ENCODE data around the gene POMGNT1. TPM values are rescaled to one million over a fixed set of nuclear protein-coding genes. Genes with fewer than 3 reads are reported as not detected.
A peak's percentile ranks its signal among the peaks of the same experiment; 100 is the strongest.

The POMGNT1 gene
- total and polyA plus RNA-seq, 2 of the 13 experiments (the other 11 are each of a cell fraction or from before 2014, with no cell fraction given) = 33.9 to 46.8 TPM

GRCh38 chr1:46179138-46180081 is 18.8 kb downstream of the POMGNT1 start (continued):
- TF ChIP-seq CTCF (CRISPR knock-in tag; IDR thresholded peaks at IDR 0.05) = peak; percentile 94
- TF ChIP-seq AKAP8 (CRISPR knock-in tag; IDR thresholded peaks at IDR 0.05) = no peak
- no peak for TF ChIP-seq BRCA1 (CRISPR knock-in tag; IDR thresholded peaks at IDR 0.05)
- TF ChIP-seq PPARG (CRISPR knock-in tag; conservative IDR thresholded peaks at IDR 0.05) = no peak
- TF ChIP-seq, protein P1, sequence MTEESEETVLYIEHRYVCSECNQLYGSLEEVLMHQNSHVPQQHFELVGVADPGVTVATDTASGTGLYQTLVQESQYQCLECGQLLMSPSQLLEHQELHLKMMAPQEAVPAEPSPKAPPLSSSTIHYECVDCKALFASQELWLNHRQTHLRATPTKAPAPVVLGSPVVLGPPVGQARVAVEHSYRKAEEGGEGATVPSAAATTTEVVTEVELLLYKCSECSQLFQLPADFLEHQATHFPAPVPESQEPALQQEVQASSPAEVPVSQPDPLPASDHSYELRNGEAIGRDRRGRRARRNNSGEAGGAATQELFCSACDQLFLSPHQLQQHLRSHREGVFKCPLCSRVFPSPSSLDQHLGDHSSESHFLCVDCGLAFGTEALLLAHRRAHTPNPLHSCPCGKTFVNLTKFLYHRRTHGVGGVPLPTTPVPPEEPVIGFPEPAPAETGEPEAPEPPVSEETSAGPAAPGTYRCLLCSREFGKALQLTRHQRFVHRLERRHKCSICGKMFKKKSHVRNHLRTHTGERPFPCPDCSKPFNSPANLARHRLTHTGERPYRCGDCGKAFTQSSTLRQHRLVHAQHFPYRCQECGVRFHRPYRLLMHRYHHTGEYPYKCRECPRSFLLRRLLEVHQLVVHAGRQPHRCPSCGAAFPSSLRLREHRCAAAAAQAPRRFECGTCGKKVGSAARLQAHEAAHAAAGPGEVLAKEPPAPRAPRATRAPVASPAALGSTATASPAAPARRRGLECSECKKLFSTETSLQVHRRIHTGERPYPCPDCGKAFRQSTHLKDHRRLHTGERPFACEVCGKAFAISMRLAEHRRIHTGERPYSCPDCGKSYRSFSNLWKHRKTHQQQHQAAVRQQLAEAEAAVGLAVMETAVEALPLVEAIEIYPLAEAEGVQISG (CRISPR knock-in tag; IDR thresholded peaks at IDR 0.05) = no peak
- peak; percentile 58; the same call in 1 of the 2 replicates for TF ChIP-seq ZSCAN29 (CRISPR knock-in tag; conservative IDR thresholded peaks at IDR 0.05)
- no peak for TF ChIP-seq SRF (IDR thresholded peaks at IDR 0.05; ENCODE audit: low read depth, low read length)
- TF ChIP-seq PLSCR1 (CRISPR knock-in tag; IDR thresholded peaks at IDR 0.05; ENCODE audit: borderline replicate concordance) = no peak
- TF ChIP-seq FOXO1 (CRISPR knock-in tag; IDR thresholded peaks at IDR 0.05) = no peak
- TF ChIP-seq HOXA3 (CRISPR knock-in tag; IDR thresholded peaks at IDR 0.05) = no peak
- TF ChIP-seq KLF12 (CRISPR knock-in tag; IDR thresholded peaks at IDR 0.05; ENCODE audit: borderline replicate concordance) = no peak
- no peak for TF ChIP-seq ZKSCAN5 (CRISPR knock-in tag; IDR thresholded peaks at IDR 0.05)
- TF ChIP-seq, protein P2, sequence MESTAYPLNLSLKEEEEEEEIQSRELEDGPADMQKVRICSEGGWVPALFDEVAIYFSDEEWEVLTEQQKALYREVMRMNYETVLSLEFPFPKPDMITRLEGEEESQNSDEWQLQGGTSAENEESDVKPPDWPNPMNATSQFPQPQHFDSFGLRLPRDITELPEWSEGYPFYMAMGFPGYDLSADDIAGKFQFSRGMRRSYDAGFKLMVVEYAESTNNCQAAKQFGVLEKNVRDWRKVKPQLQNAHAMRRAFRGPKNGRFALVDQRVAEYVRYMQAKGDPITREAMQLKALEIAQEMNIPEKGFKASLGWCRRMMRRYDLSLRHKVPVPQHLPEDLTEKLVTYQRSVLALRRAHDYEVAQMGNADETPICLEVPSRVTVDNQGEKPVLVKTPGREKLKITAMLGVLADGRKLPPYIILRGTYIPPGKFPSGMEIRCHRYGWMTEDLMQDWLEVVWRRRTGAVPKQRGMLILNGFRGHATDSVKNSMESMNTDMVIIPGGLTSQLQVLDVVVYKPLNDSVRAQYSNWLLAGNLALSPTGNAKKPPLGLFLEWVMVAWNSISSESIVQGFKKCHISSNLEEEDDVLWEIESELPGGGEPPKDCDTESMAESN (CRISPR knock-in tag; conservative IDR thresholded peaks at IDR 0.05) = no peak
- no peak for TF ChIP-seq ZNF101 (CRISPR knock-in tag; IDR thresholded peaks at IDR 0.05; ENCODE audit: borderline replicate concordance, low read depth)
- no peak for TF ChIP-seq NONO (IDR thresholded peaks at IDR 0.05)
- 0 out of 2 replicates have a peak, but pooled peaks have one; percentile 28 for TF ChIP-seq NONO (CRISPR knock-in tag; conservative IDR thresholded peaks at IDR 0.05)
- no peak for TF ChIP-seq ZNF33A (CRISPR knock-in tag; IDR thresholded peaks at IDR 0.05; ENCODE audit: borderline replicate concordance)
- TF ChIP-seq, protein P3, sequence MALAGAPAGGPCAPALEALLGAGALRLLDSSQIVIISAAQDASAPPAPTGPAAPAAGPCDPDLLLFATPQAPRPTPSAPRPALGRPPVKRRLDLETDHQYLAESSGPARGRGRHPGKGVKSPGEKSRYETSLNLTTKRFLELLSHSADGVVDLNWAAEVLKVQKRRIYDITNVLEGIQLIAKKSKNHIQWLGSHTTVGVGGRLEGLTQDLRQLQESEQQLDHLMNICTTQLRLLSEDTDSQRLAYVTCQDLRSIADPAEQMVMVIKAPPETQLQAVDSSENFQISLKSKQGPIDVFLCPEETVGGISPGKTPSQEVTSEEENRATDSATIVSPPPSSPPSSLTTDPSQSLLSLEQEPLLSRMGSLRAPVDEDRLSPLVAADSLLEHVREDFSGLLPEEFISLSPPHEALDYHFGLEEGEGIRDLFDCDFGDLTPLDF (CRISPR knock-in tag; IDR thresholded peaks at IDR 0.05) = no peak
- TF ChIP-seq, protein P4, sequence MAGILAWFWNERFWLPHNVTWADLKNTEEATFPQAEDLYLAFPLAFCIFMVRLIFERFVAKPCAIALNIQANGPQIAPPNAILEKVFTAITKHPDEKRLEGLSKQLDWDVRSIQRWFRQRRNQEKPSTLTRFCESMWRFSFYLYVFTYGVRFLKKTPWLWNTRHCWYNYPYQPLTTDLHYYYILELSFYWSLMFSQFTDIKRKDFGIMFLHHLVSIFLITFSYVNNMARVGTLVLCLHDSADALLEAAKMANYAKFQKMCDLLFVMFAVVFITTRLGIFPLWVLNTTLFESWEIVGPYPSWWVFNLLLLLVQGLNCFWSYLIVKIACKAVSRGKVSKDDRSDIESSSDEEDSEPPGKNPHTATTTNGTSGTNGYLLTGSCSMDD (CRISPR knock-in tag; IDR thresholded peaks at IDR 0.05) = no peak
- no peak for TF ChIP-seq SMAD9 (CRISPR knock-in tag; IDR thresholded peaks at IDR 0.05)

Data from HepG2 (cell line).